CD4-positive, alpha-beta T cell (primary cell): ENCODE data around the gene MREG. TPM values are rescaled to one million over a fixed set of nuclear protein-coding genes. Genes with fewer than 3 reads are reported as not detected.

Experiments used
- ATAC-seq: fragments of 200-7000 bp; cut with Tn5 transposase; one replicate; pipeline ENCODE4 v1.10.0; 2022; ENCODE audit warnings: mild to moderate bottlenecking; ENCODE audit not compliant: poor library complexity
- CTCF ChIA-PET: fragments of 350-600 bp; sonication (Branson Sonifier 250); formaldehyde crosslinking; loops from one replicate; lab custom pipeline; 2021; ENCODE audit warnings: antibody characterized with exemption, inconsistent platforms; lab: Charles Lee
- POLR2A ChIA-PET: fragments of 350-600 bp; sonication (Branson Sonifier 250); formaldehyde crosslinking; loops from one replicate; lab custom pipeline; 2021; ENCODE audit warnings: antibody characterized with exemption, inconsistent platforms; lab: Charles Lee
- DNase-seq, 14 experiments: peaks; one replicate each; pipeline ENCODE4 v3.0.0-alpha.2; 2013 to 2020; ENCODE audit warnings: mixed read lengths in 2 of 14
- H3K27ac ChIP-seq, 2 donors: one replicate each; pipeline versions ENCODE4 v1.5.1 to v1.7.0; 2013; ENCODE audit warnings: low read length in 2 of 2, low read depth in 1 of 2, mild to moderate bottlenecking in 1 of 2
- H3K27me3 ChIP-seq, 2 experiments: 1 replicate in 1 of 2; 2 replicates in 1 of 2; pipeline versions ENCODE4 v1.6.1 to v1.7.0; 2013; ENCODE audit warnings: low read length in 2 of 2, control low read depth in 1 of 2, mild to moderate bottlenecking in 1 of 2, moderate library complexity in 1 of 2; ENCODE audit not compliant: insufficient read depth in 2 of 2, control insufficient read depth in 1 of 2
- H3K36me3 ChIP-seq: one replicate; pipeline ENCODE4 v1.6.1; 2013; ENCODE audit warnings: low read length, control low read depth; ENCODE audit not compliant: insufficient read depth
- H3K4me1 ChIP-seq: one replicate; pipeline ENCODE4 v1.6.1; 2013; ENCODE audit warnings: low read length, control low read depth; ENCODE audit not compliant: insufficient read depth
- H3K4me3 ChIP-seq: one replicate; pipeline ENCODE4 v1.5.1; 2013; ENCODE audit warnings: mild to moderate bottlenecking, low read length, moderate library complexity
- H3K9me3 ChIP-seq, 2 experiments: 1 replicate in 1 of 2; 2 replicates in 1 of 2; pipeline versions ENCODE4 v1.6.1 to v1.7.0; 2013; ENCODE audit warnings: low read length in 2 of 2, mild to moderate bottlenecking in 2 of 2, control low read depth in 1 of 2, moderate library complexity in 1 of 2; ENCODE audit not compliant: control insufficient read depth in 1 of 2, insufficient read depth in 1 of 2
- H3K27ac Mint-ChIP-seq: one replicate; pipeline ENCODE4 v1.8.0; 2020; ENCODE audit warnings: mixed read lengths
- H3K27me3 Mint-ChIP-seq: one replicate; pipeline ENCODE4 v1.8.0; 2021; ENCODE audit warnings: mixed read lengths
- H3K36me3 Mint-ChIP-seq: one replicate; pipeline ENCODE4 v1.8.0; 2021; ENCODE audit warnings: low read depth, mixed read lengths
- H3K4me1 Mint-ChIP-seq: one replicate; pipeline ENCODE4 v1.8.0; 2021; ENCODE audit warnings: low read depth, mixed read lengths
- H3K4me3 Mint-ChIP-seq: one replicate; pipeline ENCODE4 v1.8.0; 2020; ENCODE audit warnings: mild to moderate bottlenecking, mixed read lengths
- H3K9me3 Mint-ChIP-seq: one replicate; pipeline ENCODE4 v1.8.0; 2020; ENCODE audit warnings: mixed read lengths
- intact Hi-C, 2 experiments: fragments of 100-400 bp; cut with DNase I in 1 of 2; cut with micrococcal nuclease in 1 of 2; formaldehyde crosslinking; loops; one replicate each; pipeline versions ENCODE4 v1.15.1 to v1.9.0; 2023 to 2025; cut with DNase I, micrococcal nuclease
- total RNA-seq, 174 experiments: library from RNA in 2 of 174; stranded (reverse) in 2 of 174; gene quantifications; one replicate each; pipeline ENCODE4 v1.2.3 and lab custom pipeline; 2021 to 2026
- TF ChIP-seq, protein P1 (sequence below): fragments of 200-600 bp; IDR thresholded peaks from one replicate; pipeline ENCODE4 v1.8.0; 2022; ENCODE audit warnings: antibody characterized with exemption, mild to moderate bottlenecking

Gene MREG
- total RNA-seq, 2 experiments from 2014 or later: 1.8 to 2.8 TPM

DNA sequence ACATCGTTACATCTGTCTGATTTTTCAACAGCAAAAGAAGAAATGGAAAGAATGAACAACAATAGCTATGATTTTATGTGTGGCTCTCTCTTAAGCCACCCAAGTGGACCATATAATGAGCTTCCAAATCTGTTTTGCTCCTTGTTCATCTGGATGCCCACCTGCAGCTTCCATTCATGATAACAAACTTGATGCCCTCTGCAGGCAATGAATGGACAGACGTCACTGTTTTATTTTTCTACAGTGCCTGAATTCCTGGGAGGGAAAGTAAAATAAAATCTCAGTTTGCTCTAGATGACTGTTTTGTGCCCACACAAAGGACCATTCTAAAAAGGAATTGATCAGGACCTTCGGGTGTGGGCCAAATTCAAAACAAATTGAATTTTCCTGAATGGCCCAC is 5.0 kb downstream of the MREG start:
- no peaks in the 10 kb centered on the region for H3K27me3 Mint-ChIP-seq
- intact Hi-C loops: no loop called here
- Histone ChIP-seq H3K36me3 (no peaks in the 10 kb centered on the region), H3K4me1 (peaks cover 24% of the 10 kb centered on the region), H3K27ac (no peak overlapping the region), H3K9me3 (no peaks in the 10 kb centered on the region), H3K27me3 (no peaks in the 10 kb centered on the region), H3K4me3 (no peak overlapping the region)
- no peak for ATAC-seq
- no peaks in the 10 kb centered on the region for H3K9me3 Mint-ChIP-seq
- H3K4me1 Mint-ChIP-seq: peaks cover 47% of the 10 kb centered on the region
- no peak overlapping the region for H3K27ac Mint-ChIP-seq
- ChIA-PET CTCF (no interaction called here), POLR2A (interaction anchor here (0.8 kb wide), 1 partner anchor 207 kb away, joined by 3 read pairs; no protein-coding TSS in a partner anchor)
- TF ChIP-seq, protein P1, sequence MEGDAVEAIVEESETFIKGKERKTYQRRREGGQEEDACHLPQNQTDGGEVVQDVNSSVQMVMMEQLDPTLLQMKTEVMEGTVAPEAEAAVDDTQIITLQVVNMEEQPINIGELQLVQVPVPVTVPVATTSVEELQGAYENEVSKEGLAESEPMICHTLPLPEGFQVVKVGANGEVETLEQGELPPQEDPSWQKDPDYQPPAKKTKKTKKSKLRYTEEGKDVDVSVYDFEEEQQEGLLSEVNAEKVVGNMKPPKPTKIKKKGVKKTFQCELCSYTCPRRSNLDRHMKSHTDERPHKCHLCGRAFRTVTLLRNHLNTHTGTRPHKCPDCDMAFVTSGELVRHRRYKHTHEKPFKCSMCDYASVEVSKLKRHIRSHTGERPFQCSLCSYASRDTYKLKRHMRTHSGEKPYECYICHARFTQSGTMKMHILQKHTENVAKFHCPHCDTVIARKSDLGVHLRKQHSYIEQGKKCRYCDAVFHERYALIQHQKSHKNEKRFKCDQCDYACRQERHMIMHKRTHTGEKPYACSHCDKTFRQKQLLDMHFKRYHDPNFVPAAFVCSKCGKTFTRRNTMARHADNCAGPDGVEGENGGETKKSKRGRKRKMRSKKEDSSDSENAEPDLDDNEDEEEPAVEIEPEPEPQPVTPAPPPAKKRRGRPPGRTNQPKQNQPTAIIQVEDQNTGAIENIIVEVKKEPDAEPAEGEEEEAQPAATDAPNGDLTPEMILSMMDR: no peak
- DNase-seq: no peak
- no peaks in the 10 kb centered on the region for H3K36me3 Mint-ChIP-seq
- H3K4me3 Mint-ChIP-seq: no peak overlapping the region

DNA sequence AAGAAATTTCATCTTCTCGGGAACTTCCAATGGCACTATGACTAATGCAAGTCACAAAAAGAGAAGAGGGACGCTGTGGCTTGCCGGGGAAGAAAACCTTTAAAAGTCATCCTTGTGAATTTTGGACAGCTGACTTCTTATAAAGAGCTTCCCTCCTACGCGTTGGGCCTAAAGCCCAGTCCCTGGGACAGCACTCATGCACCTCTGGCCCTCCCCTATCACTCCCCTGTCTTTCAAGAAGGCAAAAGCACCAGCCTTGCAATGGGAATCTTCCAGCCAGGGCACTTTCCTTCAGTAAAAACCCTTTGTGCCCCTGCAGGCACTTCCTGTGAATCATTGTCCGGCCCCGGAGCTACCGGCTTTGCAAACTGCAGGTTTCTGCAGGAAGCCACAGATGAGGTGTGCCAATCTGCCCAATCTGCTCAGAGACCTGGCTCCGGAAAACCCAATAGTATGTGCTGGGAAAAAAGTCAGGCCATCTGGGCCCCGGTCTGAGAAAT is 7.1 kb downstream of the MREG start:
- no peak overlapping the region for H3K27ac ChIP-seq
- H3K4me1 ChIP-seq: peaks cover 34% of the 10 kb centered on the region
- peak overlapping the region; percentile 3 for H3K4me3 ChIP-seq
- no peak overlapping the region for H3K4me3 Mint-ChIP-seq
- H3K27me3 ChIP-seq: no peaks in the 10 kb centered on the region
- peak; percentile 51 for ATAC-seq
- H3K36me3 ChIP-seq: no peaks in the 10 kb centered on the region
- no peaks in the 10 kb centered on the region for H3K9me3 ChIP-seq
- H3K36me3 Mint-ChIP-seq: no peaks in the 10 kb centered on the region
- ChIA-PET POLR2A (interaction anchor here (1.9 kb wide), 1 partner anchor 10 kb away, joined by 8 read pairs; no protein-coding TSS in a partner anchor), CTCF (no interaction called here)
- no peaks in the 10 kb centered on the region for H3K27me3 Mint-ChIP-seq
- intact Hi-C loops: no loop called here
- peak in 7 of 14 experiments; percentile 8 to 55 (median 47) for DNase-seq
- no peaks in the 10 kb centered on the region for H3K9me3 Mint-ChIP-seq
- H3K27ac Mint-ChIP-seq: peak overlapping the region; percentile 2
- peaks cover 44% of the 10 kb centered on the region for H3K4me1 Mint-ChIP-seq
- TF ChIP-seq, protein P1: no peak

DNA sequence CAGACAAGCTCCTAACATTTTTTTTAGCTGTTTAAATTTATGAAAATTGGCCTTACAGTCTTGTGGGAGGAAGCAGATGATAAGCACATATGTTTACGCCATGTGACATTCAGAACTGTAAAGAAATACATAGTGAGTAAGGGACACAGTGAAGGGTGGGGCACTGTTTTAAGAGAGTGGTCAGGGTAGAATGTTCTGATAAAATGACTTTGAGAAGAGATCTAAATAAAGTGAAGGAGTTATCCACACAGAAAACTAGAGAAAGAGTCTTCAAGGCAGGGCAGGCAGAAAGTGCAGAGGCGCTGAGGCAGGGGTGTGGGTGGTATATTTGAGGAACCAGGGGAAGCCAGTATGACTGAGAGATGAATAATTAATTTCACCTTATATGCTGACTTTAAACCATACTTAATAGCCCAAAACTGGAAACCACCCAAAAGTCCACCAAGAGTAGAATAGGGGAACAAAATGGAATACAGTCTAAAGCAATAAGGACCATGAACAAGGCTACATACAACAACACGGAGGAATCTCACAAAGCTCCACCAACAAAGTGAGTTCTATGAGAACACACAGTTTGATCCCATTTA is 8.6 kb downstream of the MREG start:
- DNase-seq (peak in 2 of 14 experiments; percentile 20 to 31), ATAC-seq (no peak)
- Mint-ChIP-seq H3K27ac (no peak overlapping the region), H3K4me1 (peaks cover 44% of the 10 kb centered on the region), H3K36me3 (no peaks in the 10 kb centered on the region), H3K4me3 (peak overlapping the region; percentile 47), H3K9me3 (no peaks in the 10 kb centered on the region), H3K27me3 (no peaks in the 10 kb centered on the region)
- TF ChIP-seq, protein P1: no peak
- Histone ChIP-seq H3K4me3 (no peak overlapping the region), H3K27ac (no peak overlapping the region), H3K9me3 (no peaks in the 10 kb centered on the region), H3K36me3 (no peaks in the 10 kb centered on the region), H3K27me3 (no peaks in the 10 kb centered on the region), H3K4me1 (peaks cover 34% of the 10 kb centered on the region)
- ChIA-PET POLR2A (interaction anchor here (0.6 to 1.9 kb wide), 2 partner anchors 12 to 44 kb away, joined by 3 to 8 read pairs; no protein-coding TSS in a partner anchor), CTCF (no interaction called here)
- intact Hi-C loops: no loop called here
